ENCODE measurements around the gene IQCK. TPM values are rescaled to one million over a fixed set of nuclear protein-coding genes. Genes with fewer than 3 reads are reported as not detected.

IQCK gene
- total and polyA plus RNA-seq, 11 donors = 5.6 to 17.4 (median 9.0) TPM

DNA sequence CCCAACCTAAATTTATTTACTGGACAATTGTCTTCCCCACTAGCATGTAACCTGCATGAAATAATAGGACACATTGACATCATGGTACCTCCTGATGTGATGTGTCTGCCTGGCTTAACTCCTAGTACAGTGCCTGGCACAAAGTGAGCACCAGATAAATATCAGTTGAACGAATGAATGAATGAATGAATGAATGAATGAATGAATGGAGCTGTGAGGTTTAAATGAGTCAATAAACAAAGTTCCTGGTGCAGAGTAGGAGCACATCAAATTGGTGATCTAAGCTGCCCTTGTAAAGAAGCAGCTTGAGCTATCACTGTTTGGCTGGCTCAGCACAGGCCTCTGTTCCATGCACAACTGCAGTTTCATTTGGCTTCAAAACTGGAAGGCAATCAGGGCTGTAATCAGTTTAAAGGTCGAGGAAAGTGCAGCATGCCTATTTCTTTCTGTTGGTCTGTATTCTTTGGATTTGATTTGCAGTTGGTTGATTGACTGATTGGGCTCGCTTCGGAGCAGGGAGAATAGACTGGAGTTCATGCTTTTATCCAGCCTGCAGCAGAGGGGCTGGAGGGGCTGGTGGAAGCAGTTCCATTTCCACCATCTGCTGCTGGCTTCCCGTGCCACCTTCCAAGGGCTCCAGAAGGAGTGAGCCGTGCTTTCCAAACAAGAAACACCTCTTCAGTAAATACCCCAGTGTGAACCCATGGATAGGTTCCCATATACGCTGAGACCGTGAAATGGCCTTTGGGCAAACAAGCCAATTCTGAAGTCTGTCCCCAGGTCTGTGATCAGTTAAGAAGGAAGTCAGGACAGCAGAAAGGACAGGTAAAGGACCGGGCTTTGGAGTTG is 112.0 kb downstream of the IQCK start:
- ATAC-seq (no peak), DNase-seq (no peak)
- H3K36me3 ChIP-seq = peaks cover 0 to 19% (median 0%) of the 10 kb centered on the region in 9 donors
- WGBS, 4 donors = 80 to 89% (median 85%) methylated on average over 9 of the region's 9 CpGs
- H3K4me3 ChIP-seq = no peak overlapping the region
- no peaks in the 10 kb centered on the region for H3K9me3 ChIP-seq
- intact Hi-C loops (cut with DNase I) = no loop called here
- H3K27me3 ChIP-seq = no peaks in the 10 kb centered on the region
- peak overlapping the region in 2 of 12 donors; percentile 11 to 62 for H3K27ac ChIP-seq
- TF ChIP-seq POLR2A (IDR thresholded peaks at IDR 0.05) = no peak
- TF ChIP-seq, protein P1, sequence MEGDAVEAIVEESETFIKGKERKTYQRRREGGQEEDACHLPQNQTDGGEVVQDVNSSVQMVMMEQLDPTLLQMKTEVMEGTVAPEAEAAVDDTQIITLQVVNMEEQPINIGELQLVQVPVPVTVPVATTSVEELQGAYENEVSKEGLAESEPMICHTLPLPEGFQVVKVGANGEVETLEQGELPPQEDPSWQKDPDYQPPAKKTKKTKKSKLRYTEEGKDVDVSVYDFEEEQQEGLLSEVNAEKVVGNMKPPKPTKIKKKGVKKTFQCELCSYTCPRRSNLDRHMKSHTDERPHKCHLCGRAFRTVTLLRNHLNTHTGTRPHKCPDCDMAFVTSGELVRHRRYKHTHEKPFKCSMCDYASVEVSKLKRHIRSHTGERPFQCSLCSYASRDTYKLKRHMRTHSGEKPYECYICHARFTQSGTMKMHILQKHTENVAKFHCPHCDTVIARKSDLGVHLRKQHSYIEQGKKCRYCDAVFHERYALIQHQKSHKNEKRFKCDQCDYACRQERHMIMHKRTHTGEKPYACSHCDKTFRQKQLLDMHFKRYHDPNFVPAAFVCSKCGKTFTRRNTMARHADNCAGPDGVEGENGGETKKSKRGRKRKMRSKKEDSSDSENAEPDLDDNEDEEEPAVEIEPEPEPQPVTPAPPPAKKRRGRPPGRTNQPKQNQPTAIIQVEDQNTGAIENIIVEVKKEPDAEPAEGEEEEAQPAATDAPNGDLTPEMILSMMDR (IDR thresholded peaks at IDR 0.05) = no peak
- peaks cover 0 to 11% (median 3%) of the 10 kb centered on the region in 12 donors for H3K4me1 ChIP-seq

GRCh38 chr16:19830902-19831560 is 113.0 kb downstream of the IQCK start:
- no peaks in the 10 kb centered on the region for H3K27me3 ChIP-seq
- H3K36me3 ChIP-seq = peaks cover 0 to 19% (median 0%) of the 10 kb centered on the region in 9 donors
- intact Hi-C loops (cut with DNase I) = no loop called here
- no peaks in the 10 kb centered on the region for H3K9me3 ChIP-seq
- peak overlapping the region in 11 of 12 donors; percentile 1 to 72 (median 58) for H3K27ac ChIP-seq
- ATAC-seq (peak; percentile 52 to 62 (median 54)), DNase-seq (no peak)
- 56 to 68% (median 58%) methylated on average over 5 of the region's 5 CpGs for WGBS, 4 donors
- no peak overlapping the region for H3K4me3 ChIP-seq
- peaks cover 0 to 11% (median 4%) of the 10 kb centered on the region in 12 donors for H3K4me1 ChIP-seq
- no peak for TF ChIP-seq POLR2A (IDR thresholded peaks at IDR 0.05)
- TF ChIP-seq, protein P1 (IDR thresholded peaks at IDR 0.05) = no peak

GRCh38 chr16:19831678-19832077 is 113.6 kb downstream of the IQCK start:
- intact Hi-C loops (cut with DNase I) = no loop called here
- Histone ChIP-seq H3K4me3 (no peak overlapping the region), H3K27me3 (no peaks in the 10 kb centered on the region), H3K4me1 (peaks cover 0 to 17% (median 5%) of the 10 kb centered on the region in 12 donors), H3K9me3 (no peaks in the 10 kb centered on the region), H3K36me3 (peaks cover 0 to 19% (median 0%) of the 10 kb centered on the region in 9 donors), H3K27ac (peak overlapping the region in 11 of 12 donors; percentile 1 to 72 (median 58))
- ATAC-seq (peak; percentile 86 to 93 (median 88)), DNase-seq (no peak)
- TF ChIP-seq, protein P1 (IDR thresholded peaks at IDR 0.05) = no peak
- TF ChIP-seq POLR2A (IDR thresholded peaks at IDR 0.05) = no peak
- WGBS, 4 donors = 37 to 52% (median 47%) methylated on average over 6 of the region's 6 CpGs

DNA sequence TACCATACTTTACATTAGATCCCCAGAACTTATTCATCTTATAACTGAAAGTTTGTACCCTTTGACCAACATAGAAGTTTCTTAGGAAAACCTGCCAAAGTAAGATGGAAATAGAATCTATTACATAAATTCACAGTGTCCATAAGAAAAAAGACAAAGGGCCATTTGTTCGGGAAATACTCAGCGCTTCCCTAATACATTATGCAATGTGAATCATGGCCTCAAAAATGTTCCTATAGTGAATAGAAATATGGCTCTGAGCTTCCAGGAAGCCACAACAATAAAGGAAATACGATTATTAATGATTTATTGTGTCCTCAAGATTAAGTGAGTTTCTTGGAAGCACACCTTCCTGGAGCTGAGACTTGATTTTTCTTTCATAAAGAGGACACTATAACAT is 115.1 kb downstream of the IQCK start:
- no peak overlapping the region for H3K4me3 ChIP-seq
- intact Hi-C loops (cut with DNase I) = no loop called here
- H3K27me3 ChIP-seq = no peaks in the 10 kb centered on the region
- TF ChIP-seq POLR2A (IDR thresholded peaks at IDR 0.05) = no peak
- TF ChIP-seq, protein P1 (IDR thresholded peaks at IDR 0.05) = no peak
- no peaks in the 10 kb centered on the region for H3K9me3 ChIP-seq
- ATAC-seq (no peak), DNase-seq (no peak)
- H3K4me1 ChIP-seq = peaks cover 0 to 24% (median 5%) of the 10 kb centered on the region in 12 donors
- 80 to 87% (median 83%) methylated on average over 3 of the region's 3 CpGs for WGBS, 4 donors
- H3K27ac ChIP-seq = no peak overlapping the region
- H3K36me3 ChIP-seq = peaks cover 0 to 19% (median 0%) of the 10 kb centered on the region in 9 donors

All from heart left ventricle (tissue), 16 donors.